A673 (cell line): Measurements from ENCODE around the gene DGUOK. TPM values are rescaled to one million over a fixed set of nuclear protein-coding genes. Genes with fewer than 3 reads are reported as not detected.

Source experiments
- BruUV-seq: library from RNA; stranded (reverse); fragments of 400-500 nt; replicated peaks from 2 replicates; lab custom pipeline; 2021; lab: Mats Ljungman, UMichigan
- CTCF ChIA-PET: fragments of 300-600 bp; sonication (Branson Sonifier 250); formaldehyde crosslinking; loops from one replicate; lab custom pipeline; 2022; ENCODE audit warnings: antibody characterized with exemption; lab: Charles Lee
- POLR2A ChIA-PET: fragments of 300-600 bp; sonication (Branson Sonifier 250); formaldehyde crosslinking; loops from one replicate; lab custom pipeline; 2022; ENCODE audit warnings: antibody characterized with exemption; ENCODE audit not compliant: low non-redundant PET; lab: Charles Lee
- DNase-seq: peaks from one replicate; pipeline ENCODE4 v3.0.0-alpha.2; 2015; ENCODE audit warnings: low spot score
- H3K27ac ChIP-seq: fragments of 200-600 bp; sonication (generic); 2 replicates; pipeline ENCODE4 v1.5.1; 2016; ENCODE audit warnings: mixed run types, low read depth, mild to moderate bottlenecking, mixed read lengths, antibody characterized with exemption, low read length; ENCODE audit not compliant: poor library complexity, severe bottlenecking
- H3K27me3 ChIP-seq: fragments of 200-600 bp; sonication (generic); replicated peaks from 2 replicates; pipeline ENCODE4 v1.6.1; 2017; ENCODE audit warnings: mixed run types, low read depth, mild to moderate bottlenecking, mixed read lengths, antibody characterized with exemption, low read length; ENCODE audit not compliant: insufficient read depth, poor library complexity
- H3K36me3 ChIP-seq: fragments of 200-600 bp; sonication (generic); 2 replicates; pipeline ENCODE4 v1.6.1; 2016; ENCODE audit warnings: mixed run types, mild to moderate bottlenecking, mixed read lengths, antibody characterized with exemption, low read length; ENCODE audit not compliant: insufficient read depth, poor library complexity, severe bottlenecking
- H3K4me1 ChIP-seq: fragments of 200-600 bp; sonication (generic); 2 replicates; pipeline ENCODE4 v1.6.1; 2017; ENCODE audit warnings: mixed run types, mild to moderate bottlenecking, mixed read lengths, antibody characterized with exemption, low read length; ENCODE audit not compliant: insufficient read depth, poor library complexity, severe bottlenecking
- H3K4me3 ChIP-seq: fragments of 200-600 bp; sonication (generic); 2 replicates; pipeline ENCODE4 v1.5.1; 2016; ENCODE audit warnings: low read depth, mixed run types, mild to moderate bottlenecking, mixed read lengths, low read length; ENCODE audit not compliant: poor library complexity, severe bottlenecking
- H3K9me3 ChIP-seq: fragments of 200-600 bp; sonication (generic); 2 replicates; pipeline ENCODE4 v1.6.1; 2016; ENCODE audit warnings: mixed run types, low read depth, mild to moderate bottlenecking, mixed read lengths, antibody characterized with exemption, low read length; ENCODE audit not compliant: poor library complexity, severe bottlenecking
- EZH2 ChIP-seq: fragments of 200-600 bp; sonication (generic); IDR thresholded peaks from 2 replicates; pipeline ENCODE4 v1.6.1; 2017; ENCODE audit warnings: borderline replicate concordance, low read depth, mild to moderate bottlenecking, mixed read lengths, antibody characterized with exemption, low read length; ENCODE audit not compliant: poor library complexity, severe bottlenecking
- intact Hi-C: fragments of 100-400 bp; cut with micrococcal nuclease; formaldehyde crosslinking; loops from one replicate; pipeline ENCODE4 v1.10.0; 2022; ENCODE audit not compliant: unreplicated experiment
- total RNA-seq: library from RNA; stranded (reverse); gene quantifications from 2 replicates; pipeline ENCODE4 v1.2.3, GENCODE V29; 2021
- TF ChIP-seq, protein P1 (sequence below): fragments of 300-800, 200-600 bp; sonication (generic); conservative IDR thresholded peaks from 2 replicates; pipeline ENCODE4 v1.5.1; 2017; ENCODE audit warnings: low read depth, mild to moderate bottlenecking, antibody characterized with exemption, low read length, moderate library complexity, mixed read lengths

DGUOK gene
- total RNA-seq, 1 experiment from 2014 or later: 106 TPM

DNA sequence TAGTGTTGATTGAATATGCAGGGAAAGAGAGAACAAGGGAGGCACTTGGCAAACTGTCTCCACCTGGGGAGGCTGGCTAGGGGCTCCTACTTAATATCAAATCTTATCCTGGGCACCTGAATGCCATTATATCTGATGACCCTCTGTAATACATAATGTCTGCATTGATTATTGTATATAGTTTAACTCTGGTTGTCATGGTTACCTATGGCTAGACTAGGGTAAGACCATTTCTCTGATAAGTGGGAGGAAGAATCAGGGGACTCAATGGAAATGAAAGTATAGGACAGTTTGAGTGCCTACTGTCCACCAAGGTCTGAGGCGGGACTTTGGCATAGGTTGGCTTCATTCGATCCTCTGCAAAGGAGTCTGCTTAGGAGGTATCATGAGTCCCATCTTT, 50.8 kb downstream of the DGUOK start:
- Histone ChIP-seq H3K4me1 (peaks cover 19% of the 10 kb centered on the region), H3K36me3 (no peaks in the 10 kb centered on the region), H3K27ac (no peak overlapping the region), H3K27me3 (no peaks in the 10 kb centered on the region), H3K9me3 (no peaks in the 10 kb centered on the region), H3K4me3 (no peak overlapping the region)
- CTCF ChIA-PET: no interaction called here
- no peak for DNase-seq
- TF ChIP-seq, protein P1, sequence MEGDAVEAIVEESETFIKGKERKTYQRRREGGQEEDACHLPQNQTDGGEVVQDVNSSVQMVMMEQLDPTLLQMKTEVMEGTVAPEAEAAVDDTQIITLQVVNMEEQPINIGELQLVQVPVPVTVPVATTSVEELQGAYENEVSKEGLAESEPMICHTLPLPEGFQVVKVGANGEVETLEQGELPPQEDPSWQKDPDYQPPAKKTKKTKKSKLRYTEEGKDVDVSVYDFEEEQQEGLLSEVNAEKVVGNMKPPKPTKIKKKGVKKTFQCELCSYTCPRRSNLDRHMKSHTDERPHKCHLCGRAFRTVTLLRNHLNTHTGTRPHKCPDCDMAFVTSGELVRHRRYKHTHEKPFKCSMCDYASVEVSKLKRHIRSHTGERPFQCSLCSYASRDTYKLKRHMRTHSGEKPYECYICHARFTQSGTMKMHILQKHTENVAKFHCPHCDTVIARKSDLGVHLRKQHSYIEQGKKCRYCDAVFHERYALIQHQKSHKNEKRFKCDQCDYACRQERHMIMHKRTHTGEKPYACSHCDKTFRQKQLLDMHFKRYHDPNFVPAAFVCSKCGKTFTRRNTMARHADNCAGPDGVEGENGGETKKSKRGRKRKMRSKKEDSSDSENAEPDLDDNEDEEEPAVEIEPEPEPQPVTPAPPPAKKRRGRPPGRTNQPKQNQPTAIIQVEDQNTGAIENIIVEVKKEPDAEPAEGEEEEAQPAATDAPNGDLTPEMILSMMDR: no peak
- no peak for TF ChIP-seq EZH2
- POLR2A ChIA-PET: no interaction called here
- intact Hi-C loops: no loop called here
- BruUV-seq: no TSS peak

DNA sequence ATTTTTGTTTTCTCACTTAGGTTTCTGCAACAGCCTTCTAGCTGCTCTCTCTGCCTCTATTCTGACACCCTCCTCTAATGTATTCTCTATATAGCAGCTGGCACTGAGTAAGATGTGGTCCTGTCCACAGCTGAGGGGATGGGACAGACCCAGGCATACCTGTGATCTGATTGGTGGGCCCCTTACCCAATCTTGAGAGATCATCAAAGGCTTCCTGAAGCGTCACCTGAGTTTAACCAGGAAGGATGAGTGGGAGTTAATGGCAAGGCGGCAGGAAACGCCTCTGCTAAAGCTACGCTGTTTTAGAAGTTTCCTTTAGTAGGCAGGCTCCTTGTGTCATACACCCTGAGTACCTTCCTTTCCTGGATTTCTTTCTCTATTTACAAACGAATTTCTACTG, 52.3 kb downstream of the DGUOK start:
- ChIA-PET POLR2A (interaction anchor here (0.6 to 0.7 kb wide), 2 partner anchors 21 to 32 kb away, joined by 3 to 4 read pairs; no protein-coding TSS in a partner anchor), CTCF (no interaction called here)
- H3K4me1 ChIP-seq: peaks cover 25% of the 10 kb centered on the region
- no peaks in the 10 kb centered on the region for H3K27me3 ChIP-seq
- TF ChIP-seq EZH2: no peak
- TF ChIP-seq, protein P1: no peak
- BruUV-seq: no TSS peak
- H3K36me3 ChIP-seq: no peaks in the 10 kb centered on the region
- no peak for DNase-seq
- no peaks in the 10 kb centered on the region for H3K9me3 ChIP-seq
- no peak overlapping the region for H3K4me3 ChIP-seq
- intact Hi-C loops: no loop called here
- no peak overlapping the region for H3K27ac ChIP-seq

DNA sequence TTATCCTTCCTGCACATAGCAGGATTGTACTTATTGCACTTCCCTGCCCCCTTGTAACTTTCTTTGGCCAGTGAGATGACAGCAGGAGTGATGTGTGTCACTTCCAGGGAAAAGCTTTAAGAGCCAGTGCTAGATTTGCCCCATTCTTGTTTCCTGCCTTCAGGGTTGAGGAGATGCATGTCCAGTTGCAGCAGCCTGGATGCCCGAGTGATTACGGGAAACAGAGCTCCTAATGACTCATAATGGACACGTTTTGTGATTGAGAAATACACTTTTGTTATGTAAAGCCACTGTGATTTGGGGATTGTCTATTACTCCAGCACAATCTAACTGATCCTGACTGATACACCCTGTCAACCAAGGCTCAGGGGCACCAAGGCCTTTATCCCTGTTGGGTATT, 53.0 kb downstream of the DGUOK start:
- no peaks in the 10 kb centered on the region for H3K36me3 ChIP-seq
- CTCF ChIA-PET: no interaction called here
- no peaks in the 10 kb centered on the region for H3K27me3 ChIP-seq
- peaks cover 27% of the 10 kb centered on the region for H3K4me1 ChIP-seq
- TF ChIP-seq, protein P1: no peak
- TF ChIP-seq EZH2: no peak
- POLR2A ChIA-PET: no interaction called here
- no peak for DNase-seq
- H3K4me3 ChIP-seq: no peak overlapping the region
- H3K9me3 ChIP-seq: no peaks in the 10 kb centered on the region
- no TSS peak for BruUV-seq
- no peak overlapping the region for H3K27ac ChIP-seq
- intact Hi-C loops: loop anchor here (5.0 to 10.0 kb wide), 2 partner anchors 52 to 125 kb away; partner anchors contain the start of gene DGUOK
